Stimulated activated effector memory CD8-positive, alpha-beta T cell treated with anti-CD3 and anti-CD28 coated beads, Interleukin-12 subunit alpha, Interleukin-12 subunit beta, amount 100 ng/mL, for 72 hours (primary cell): ENCODE results near the gene SLC6A20.

Experiments used
- ATAC-seq: fragments of 150-1000 bp; cut with Tn5 transposase; 2 replicates; pipeline ENCODE4 v1.10.0; 2021
- DNase-seq, 2 donors: peaks; one replicate each; pipeline ENCODE4 v3.0.0; 2021 to 2022; ENCODE audit warnings: low spot score in 2 of 2
- H3K27ac Mint-ChIP-seq: one replicate; pipeline ENCODE4 v1.8.0; 2022; ENCODE audit warnings: mild to moderate bottlenecking, mixed read lengths
- H3K36me3 Mint-ChIP-seq: one replicate; pipeline ENCODE4 v1.8.0; 2022; ENCODE audit warnings: mild to moderate bottlenecking, mixed read lengths
- H3K4me1 Mint-ChIP-seq: one replicate; pipeline ENCODE4 v1.8.0; 2022; ENCODE audit warnings: mixed read lengths
- H3K4me3 Mint-ChIP-seq: one replicate; pipeline ENCODE4 v1.8.0; 2022; ENCODE audit warnings: mild to moderate bottlenecking, mixed read lengths
- H3K9me3 Mint-ChIP-seq: one replicate; pipeline ENCODE4 v1.8.0; 2022; ENCODE audit warnings: mixed read lengths

Gene SLC6A20

GRCh38 chr3:45795882-45796765 is at the start of gene SLC6A20:
TSS of gene SLC6A20 (minus strand) at chr3:45796536. CDS start at chr3:45796419, 117 bp downstream.
- Mint-ChIP-seq H3K27ac (no peak within 1 kb of the TSS), H3K9me3 (no peaks in the 10 kb centered on the region), H3K36me3 (no peaks in the 10 kb centered on the region), H3K4me3 (peak within 1 kb of the TSS; percentile 72), H3K4me1 (peaks cover 17% of the 10 kb centered on the region)
- DNase-seq (peak; percentile 15 to 55), ATAC-seq (peak; percentile 69)

- ATAC-seq: no peak
Measured at GRCh38 chr3:45844616-45845015, 48.3 kb upstream of the SLC6A20 start.

GRCh38 chr3:45842851-45843625 is 46.7 kb upstream of the SLC6A20 start:
- no peaks in the 10 kb centered on the region for H3K36me3 Mint-ChIP-seq

More at GRCh38 chr3:45844616-45845015, 48.3 kb upstream of the SLC6A20 start:
- no peak for DNase-seq
- H3K4me3 Mint-ChIP-seq: no peak overlapping the region
- no peaks in the 10 kb centered on the region for H3K36me3 Mint-ChIP-seq
- peaks cover 15% of the 10 kb centered on the region for H3K4me1 Mint-ChIP-seq
- H3K27ac Mint-ChIP-seq: no peak overlapping the region
- H3K9me3 Mint-ChIP-seq: no peaks in the 10 kb centered on the region

GRCh38 chr3:45841757-45842491 is 45.6 kb upstream of the SLC6A20 start, which contains the start of gene LZTFL1:
TSS of gene LZTFL1 (minus strand) at chr3:45842119. CDS start at chr3:45841991, 128 bp downstream.
- Mint-ChIP-seq H3K27ac (peak within 1 kb of the TSS; percentile 95), H3K4me3 (peak within 1 kb of the TSS; percentile 90), H3K36me3 (peaks cover 5% of the 10 kb centered on the region), H3K9me3 (no peaks in the 10 kb centered on the region), H3K4me1 (peaks cover 15% of the 10 kb centered on the region)
- peak; percentile 96 for ATAC-seq
- DNase-seq: peak; percentile 69 to 92

More at GRCh38 chr3:45842851-45843625, 46.7 kb upstream of the SLC6A20 start:
- H3K27ac Mint-ChIP-seq: no peak overlapping the region
- H3K4me1 Mint-ChIP-seq: peaks cover 15% of the 10 kb centered on the region
- DNase-seq (no peak), ATAC-seq (no peak)
- H3K4me3 Mint-ChIP-seq: peak overlapping the region; percentile 90
- H3K9me3 Mint-ChIP-seq: no peaks in the 10 kb centered on the region

- DNase-seq: no peak
- ATAC-seq: peak; percentile 55
- no peaks in the 10 kb centered on the region for H3K9me3 Mint-ChIP-seq
Measured at GRCh38 chr3:45841420-45841756, 45.1 kb upstream of the SLC6A20 start.

GRCh38 chr3:45838466-45838865 is 42.1 kb upstream of the SLC6A20 start:
- ATAC-seq (no peak), DNase-seq (no peak)
- H3K4me1 Mint-ChIP-seq: peaks cover 15% of the 10 kb centered on the region
- no peaks in the 10 kb centered on the region for H3K9me3 Mint-ChIP-seq
- no peak overlapping the region for H3K27ac Mint-ChIP-seq
- H3K4me3 Mint-ChIP-seq: no peak overlapping the region
- peaks cover 5% of the 10 kb centered on the region for H3K36me3 Mint-ChIP-seq

More at GRCh38 chr3:45841420-45841756, 45.1 kb upstream of the SLC6A20 start:
- H3K27ac Mint-ChIP-seq: peak overlapping the region; percentile 95
- H3K4me1 Mint-ChIP-seq: peaks cover 15% of the 10 kb centered on the region
- H3K36me3 Mint-ChIP-seq: peaks cover 5% of the 10 kb centered on the region
- H3K4me3 Mint-ChIP-seq: peak overlapping the region; percentile 90

- no peak overlapping the region for H3K4me3 Mint-ChIP-seq
- ATAC-seq (no peak), DNase-seq (no peak)
- no peak overlapping the region for H3K27ac Mint-ChIP-seq
- no peaks in the 10 kb centered on the region for H3K4me1 Mint-ChIP-seq
- peaks cover 50% of the 10 kb centered on the region for H3K36me3 Mint-ChIP-seq
- no peaks in the 10 kb centered on the region for H3K9me3 Mint-ChIP-seq
Measured at GRCh38 chr3:45832699-45833098, 36.4 kb upstream of the SLC6A20 start.

- Mint-ChIP-seq H3K36me3 (peaks cover 56% of the 10 kb centered on the region), H3K9me3 (no peaks in the 10 kb centered on the region), H3K27ac (no peak overlapping the region), H3K4me3 (no peak overlapping the region), H3K4me1 (no peaks in the 10 kb centered on the region)
- ATAC-seq (no peak), DNase-seq (no peak)
Measured at GRCh38 chr3:45830121-45830520, 33.8 kb upstream of the SLC6A20 start.

- Mint-ChIP-seq H3K4me1 (no peaks in the 10 kb centered on the region), H3K9me3 (no peaks in the 10 kb centered on the region), H3K27ac (no peak overlapping the region), H3K4me3 (no peak overlapping the region), H3K36me3 (peaks cover 50% of the 10 kb centered on the region)
- no peak for ATAC-seq
- no peak for DNase-seq
Measured at GRCh38 chr3:45826908-45827307, 30.6 kb upstream of the SLC6A20 start.

- no peak overlapping the region for H3K4me3 Mint-ChIP-seq
- peaks cover 47% of the 10 kb centered on the region for H3K36me3 Mint-ChIP-seq
- H3K4me1 Mint-ChIP-seq: no peaks in the 10 kb centered on the region
- DNase-seq (no peak), ATAC-seq (peak; percentile 76)
- no peak overlapping the region for H3K27ac Mint-ChIP-seq
- no peaks in the 10 kb centered on the region for H3K9me3 Mint-ChIP-seq
Measured at GRCh38 chr3:45826321-45826720, 30.0 kb upstream of the SLC6A20 start.

GRCh38 chr3:45821127-45821526 is 24.8 kb upstream of the SLC6A20 start:
- no peak for DNase-seq
- Mint-ChIP-seq H3K9me3 (no peaks in the 10 kb centered on the region), H3K4me1 (peaks cover 8% of the 10 kb centered on the region), H3K27ac (no peak overlapping the region), H3K36me3 (peaks cover 7% of the 10 kb centered on the region), H3K4me3 (no peak overlapping the region)
- no peak for ATAC-seq

- no peak for ATAC-seq
Measured at GRCh38 chr3:45819543-45819942, 23.2 kb upstream of the SLC6A20 start.

GRCh38 chr3:45817831-45818522 is 21.6 kb upstream of the SLC6A20 start:
- Mint-ChIP-seq H3K36me3 (peaks cover 5% of the 10 kb centered on the region), H3K4me3 (no peak overlapping the region), H3K27ac (no peak overlapping the region), H3K4me1 (peaks cover 14% of the 10 kb centered on the region), H3K9me3 (no peaks in the 10 kb centered on the region)
- no peak for DNase-seq
- ATAC-seq: peak; percentile 67

More at GRCh38 chr3:45819543-45819942, 23.2 kb upstream of the SLC6A20 start:
- DNase-seq: no peak
- no peak overlapping the region for H3K27ac Mint-ChIP-seq
- no peaks in the 10 kb centered on the region for H3K9me3 Mint-ChIP-seq
- peaks cover 14% of the 10 kb centered on the region for H3K4me1 Mint-ChIP-seq
- peaks cover 5% of the 10 kb centered on the region for H3K36me3 Mint-ChIP-seq
- no peak overlapping the region for H3K4me3 Mint-ChIP-seq

GRCh38 chr3:45816544-45816943 is 20.2 kb upstream of the SLC6A20 start:
- ATAC-seq (no peak), DNase-seq (no peak)
- Mint-ChIP-seq H3K9me3 (no peaks in the 10 kb centered on the region), H3K27ac (no peak overlapping the region), H3K36me3 (no peaks in the 10 kb centered on the region), H3K4me3 (no peak overlapping the region), H3K4me1 (peaks cover 14% of the 10 kb centered on the region)
